NCI-H2171 (cell line): ENCODE measurements around the gene CCDC93.

ENCODE experiments used
- DNase-seq: peaks from one replicate; lab custom pipeline; 2025; lab: John Stamatoyannopoulos, UW

Gene CCDC93

GRCh38 chr2:118013724-118014491, at the start of gene CCDC93:
TSS of gene CCDC93 (minus strand) at chr2:118014070. CDS start at chr2:118013995, 75 bp downstream.
- DNase-seq = peak; percentile 66

DNA sequence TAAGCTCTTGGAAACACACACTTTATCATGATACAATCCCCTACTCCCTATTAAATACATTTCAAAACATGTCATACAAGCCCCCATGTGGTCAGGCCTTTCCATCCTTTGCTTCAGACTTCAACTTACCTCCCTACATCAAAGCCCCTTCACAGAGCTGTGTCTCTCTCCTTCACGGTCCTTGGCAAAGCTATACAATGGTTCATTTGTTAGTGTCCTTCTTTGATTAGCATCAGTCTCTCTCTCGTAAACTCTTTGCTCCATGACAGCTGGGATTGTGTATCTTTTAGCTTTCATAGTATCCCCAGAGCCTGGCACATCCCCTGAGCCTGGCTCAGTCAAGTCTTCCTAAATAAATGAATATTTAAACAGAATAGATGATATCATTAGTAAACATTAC, 48.8 kb upstream of the CCDC93 start:
- DNase-seq = no peak

GRCh38 chr2:118062048-118062447, 48.2 kb upstream of the CCDC93 start:
- no peak for DNase-seq

DNA sequence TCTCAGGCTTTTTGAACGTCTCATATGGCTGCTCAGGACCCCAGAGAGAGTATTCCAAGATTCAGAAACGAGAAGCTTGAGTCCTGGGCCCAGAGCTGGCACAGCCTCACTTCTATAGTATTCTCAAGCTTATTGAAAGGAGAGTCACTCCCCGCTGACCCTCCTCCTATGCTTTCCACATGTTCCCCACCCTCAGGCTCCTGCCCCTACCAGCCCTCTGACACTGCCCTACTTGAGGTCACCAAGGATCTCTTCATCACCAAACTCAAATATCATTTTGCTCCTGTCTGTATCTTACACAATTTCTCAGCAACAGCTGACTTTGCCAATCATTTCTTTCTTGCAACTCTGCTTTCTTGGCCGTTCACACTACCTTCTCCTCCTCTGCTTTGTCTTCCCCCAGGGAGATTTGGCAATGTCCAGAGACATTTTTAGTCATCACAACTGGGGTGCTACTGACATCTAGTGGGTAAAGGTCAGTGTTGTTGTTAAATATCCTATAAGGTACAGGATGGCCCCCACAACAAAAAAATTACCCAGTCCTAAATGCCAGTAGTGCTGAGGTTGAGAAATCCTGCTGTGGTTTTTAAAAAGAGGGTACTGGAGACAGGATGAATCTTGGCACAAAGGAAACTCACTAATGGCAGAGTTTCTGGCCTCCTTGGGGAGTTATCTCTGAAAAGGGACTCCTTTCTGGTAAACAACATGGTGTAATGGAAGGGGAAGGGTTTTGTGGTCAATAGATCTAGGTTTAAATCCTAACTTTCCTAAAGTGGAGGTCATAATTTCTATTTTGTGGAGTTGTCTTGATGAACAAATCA, 47.5 kb upstream of the CCDC93 start:
- no peak for DNase-seq

- no peak for DNase-seq
These were observed 46.1 kb upstream of the CCDC93 start for GRCh38 chr2:118059919-118060478.

DNA sequence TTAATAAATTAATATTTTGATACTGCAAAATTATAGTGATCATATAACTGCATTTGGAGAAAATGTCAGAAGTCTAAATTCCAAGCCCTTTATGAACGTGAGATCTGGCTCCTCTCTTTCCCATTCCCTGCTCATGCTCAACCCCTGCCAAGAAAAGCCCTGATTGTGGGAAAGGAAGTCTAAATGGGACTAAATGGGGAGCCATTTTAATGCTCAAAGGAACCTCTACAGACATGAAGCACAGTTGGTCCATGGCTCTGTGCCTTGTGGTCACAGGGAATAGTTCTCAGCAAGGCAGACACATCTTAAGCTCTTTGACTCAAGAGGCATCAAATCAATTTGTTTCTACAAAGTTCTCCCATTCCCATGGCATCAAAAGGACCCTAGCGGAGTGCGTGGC, 45.1 kb upstream of the CCDC93 start:
- DNase-seq = no peak

GRCh38 chr2:118056801-118057200, 42.9 kb upstream of the CCDC93 start:
- no peak for DNase-seq

- DNase-seq = no peak
These were observed 42.3 kb upstream of the CCDC93 start for GRCh38 chr2:118056165-118056534.

DNA sequence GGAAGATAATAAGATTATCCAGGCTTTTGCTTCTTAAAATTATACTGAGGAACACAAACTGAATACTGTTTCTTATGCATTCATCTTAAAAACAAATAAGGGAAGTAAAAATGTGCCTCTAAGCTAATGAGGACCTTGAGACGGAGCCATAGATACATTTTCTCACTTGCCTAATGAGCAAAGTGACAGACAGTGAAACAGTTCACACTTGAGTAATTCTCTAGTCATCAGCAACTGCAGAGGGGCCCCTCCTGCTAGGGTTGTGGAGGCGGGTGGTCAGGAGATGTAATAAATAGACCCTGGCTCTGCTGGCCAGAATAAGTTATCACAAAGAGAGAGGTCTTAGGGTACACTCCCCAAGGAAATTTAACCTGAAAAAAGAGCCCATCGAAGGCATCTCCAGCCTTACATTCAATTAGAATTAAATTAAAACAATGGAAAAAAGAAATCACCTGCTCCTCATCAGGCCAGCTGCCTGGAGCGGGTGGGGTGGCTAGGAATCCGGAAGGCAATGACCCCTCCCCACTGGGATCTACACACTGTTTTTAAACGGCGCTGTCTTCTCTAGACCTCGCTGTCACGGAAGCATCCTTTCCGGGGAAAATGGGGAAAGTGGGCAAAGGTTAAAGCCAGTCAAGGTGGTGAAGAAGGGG, 41.8 kb upstream of the CCDC93 start:
- no peak for DNase-seq

- DNase-seq = no peak
These were observed 40.5 kb upstream of the CCDC93 start for GRCh38 chr2:118054213-118055008.

DNA sequence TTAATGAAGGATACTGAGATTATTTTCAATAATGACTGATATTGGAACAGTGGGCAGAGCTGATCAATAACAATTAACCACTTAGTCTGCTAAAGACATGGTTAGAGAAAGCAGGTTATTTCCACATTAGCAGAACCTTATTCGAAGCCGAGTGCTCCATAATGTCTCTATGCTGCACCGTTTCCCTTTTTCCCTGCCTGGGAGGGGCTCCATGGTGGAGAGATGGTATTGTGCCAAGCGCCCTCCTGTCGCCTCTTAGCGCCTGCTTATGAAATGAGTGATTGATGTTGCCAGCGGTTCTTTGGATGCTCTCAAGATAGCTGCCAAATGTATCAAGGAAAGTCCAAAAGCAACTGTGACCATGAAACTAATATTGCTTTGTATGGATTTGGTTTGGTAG, 39.8 kb upstream of the CCDC93 start:
- DNase-seq = no peak

GRCh38 chr2:118052474-118052873, 38.6 kb upstream of the CCDC93 start:
- no peak for DNase-seq

DNA sequence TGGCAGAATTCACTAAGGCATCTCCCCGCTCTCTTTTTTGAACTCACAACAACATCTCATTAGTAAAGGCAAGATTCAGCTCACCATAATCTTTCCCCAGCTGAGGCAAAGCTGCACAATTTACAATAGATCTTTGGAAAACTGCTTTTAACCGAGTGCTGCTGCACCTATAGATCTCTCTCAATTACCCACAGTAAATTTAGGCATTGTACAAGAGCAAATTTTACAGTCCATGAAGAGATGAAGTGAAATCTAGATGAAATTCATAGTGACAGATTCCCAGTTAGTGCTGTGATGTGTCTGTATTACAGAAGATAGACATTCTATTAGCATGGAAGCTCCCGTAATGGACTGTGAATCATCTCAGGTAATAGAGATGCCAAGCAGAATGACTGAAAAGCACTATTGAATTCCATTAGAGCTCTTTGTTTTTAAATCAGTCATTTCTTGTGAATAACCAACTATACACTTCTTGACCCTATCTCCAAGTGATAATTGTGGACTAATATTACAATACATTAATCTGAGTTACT, 38.0 kb upstream of the CCDC93 start:
- no peak for DNase-seq

GRCh38 chr2:118050974-118051373, 37.1 kb upstream of the CCDC93 start:
- no peak for DNase-seq

DNA sequence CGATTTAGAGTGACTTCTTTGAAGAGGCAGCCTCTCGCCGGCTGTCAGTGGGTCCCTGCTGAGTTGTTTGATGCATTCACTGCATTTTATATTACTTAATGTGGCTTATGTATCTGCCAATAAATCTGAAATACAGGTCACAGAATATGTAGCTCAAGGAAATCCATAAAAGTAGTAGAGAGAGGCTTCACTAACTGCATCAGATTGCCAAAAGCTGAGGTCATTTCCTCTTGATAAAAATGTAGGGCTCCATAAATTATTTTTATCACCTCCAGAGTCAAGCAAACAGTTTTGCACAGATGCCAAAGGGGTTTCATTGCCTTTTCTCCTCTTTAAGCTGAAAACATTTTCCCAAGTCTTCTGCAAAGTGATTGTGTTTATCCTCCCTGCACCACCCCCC, 36.5 kb upstream of the CCDC93 start:
- DNase-seq = no peak

- no peak for DNase-seq
These were observed 35.9 kb upstream of the CCDC93 start for GRCh38 chr2:118049816-118050140.

GRCh38 chr2:118049140-118049815, 35.4 kb upstream of the CCDC93 start:
- no peak for DNase-seq

- DNase-seq = no peak
These were observed 34.5 kb upstream of the CCDC93 start for GRCh38 chr2:118048401-118048800.

- DNase-seq = no peak
These were observed 33.5 kb upstream of the CCDC93 start for GRCh38 chr2:118047380-118047826.

DNA sequence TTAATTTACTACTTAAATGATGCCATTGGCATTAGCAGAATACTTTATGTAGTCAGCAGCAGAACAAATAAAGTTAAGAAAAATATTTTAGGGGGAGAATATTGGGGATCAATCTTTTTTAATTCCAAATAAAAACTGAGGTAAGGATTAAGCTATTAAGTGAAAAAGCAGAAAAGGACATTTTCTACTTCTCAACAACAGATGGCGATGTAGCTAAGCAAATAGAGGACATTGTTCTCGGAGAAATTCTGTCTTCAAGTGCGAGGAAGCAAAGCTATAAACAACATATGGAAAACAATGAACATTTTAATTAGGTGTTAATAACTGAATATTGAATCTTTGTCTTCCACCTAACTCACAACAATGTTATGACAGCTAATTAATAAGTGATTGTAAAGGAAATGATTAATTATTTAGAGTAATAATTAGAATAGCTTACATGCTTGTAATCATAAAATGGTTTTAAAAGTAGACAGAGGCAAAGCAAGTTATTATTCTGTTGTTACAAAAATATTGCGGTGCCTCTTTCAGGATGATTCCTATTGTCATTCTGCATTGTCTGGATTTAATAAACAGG, 32.9 kb upstream of the CCDC93 start:
- peak; percentile 56 for DNase-seq

- DNase-seq = no peak
These were observed 31.4 kb upstream of the CCDC93 start for GRCh38 chr2:118045286-118045685.
